H1 (cell line): ENCODE measurements around the gene PTDSS2. TPM values are rescaled to one million over a fixed set of nuclear protein-coding genes. Genes with fewer than 3 reads are reported as not detected.

Experiments
- CTCF ChIA-PET: fragments of 300-600 bp; sonication (Branson Sonifier 250); formaldehyde crosslinking; loops from one replicate; lab custom pipeline; 2021; ENCODE audit not compliant: partially characterized antibody; lab: Charles Lee
- POLR2A ChIA-PET: fragments of 300-600 bp; sonication (Branson Sonifier 250); formaldehyde crosslinking; loops from one replicate; lab custom pipeline; 2021; ENCODE audit warnings: inconsistent platforms; ENCODE audit not compliant: partially characterized antibody; lab: Charles Lee
- DNase-seq, 2 experiments: peaks; one replicate each; pipeline versions ENCODE4 v3.0.0 to v3.0.0-alpha.2; 2010 to 2022; ENCODE audit warnings: low spot score in 2 of 2, low read depth in 1 of 2, mixed read lengths in 1 of 2
- FAIRE-seq: peaks from 2 replicates; lab custom pipeline; 2011; peaks lifted over from hg19 to GRCh38; lab: Jason Lieb, UNC
- H2AFZ ChIP-seq: 2 replicates; pipeline ENCODE4 v1.8.1; 2012; ENCODE audit warnings: low read length, inconsistent platforms
- H2AK5ac ChIP-seq: 2 replicates; pipeline ENCODE4 v1.6.1; 2013; ENCODE audit warnings: low read depth, low read length
- H2BK120ac ChIP-seq: replicated peaks from 2 replicates; pipeline ENCODE3; 2013; ENCODE audit warnings: low read depth, low read length, inconsistent platforms
- H2BK12ac ChIP-seq: 2 replicates; pipeline ENCODE4 v1.6.1; 2013; ENCODE audit warnings: low read depth, low read length
- H2BK15ac ChIP-seq: 2 replicates; pipeline ENCODE4 v1.6.1; 2013; ENCODE audit warnings: low read length
- H2BK20ac ChIP-seq: 2 replicates; pipeline ENCODE4 v1.6.1; 2013; ENCODE audit warnings: low read length
- H2BK5ac ChIP-seq: 2 replicates; pipeline ENCODE4 v1.6.1; 2013; ENCODE audit warnings: low read depth, low read length
- H3K14ac ChIP-seq: 2 replicates; pipeline ENCODE4 v1.6.1; 2013; ENCODE audit warnings: inconsistent platforms; ENCODE audit not compliant: insufficient read length
- H3K18ac ChIP-seq: 2 replicates; pipeline ENCODE4 v1.6.1; 2013; ENCODE audit warnings: low read length; ENCODE audit errors: extremely low read depth
- H3K23ac ChIP-seq: 2 replicates; pipeline ENCODE4 v1.6.1; 2013; ENCODE audit warnings: inconsistent platforms; ENCODE audit not compliant: insufficient read length
- H3K23me2 ChIP-seq: 2 replicates; pipeline ENCODE4 v1.6.1; 2013; ENCODE audit warnings: low read depth, low read length
- H3K27ac ChIP-seq: 2 replicates; pipeline ENCODE4 v1.6.1; 2011; ENCODE audit warnings: low read depth, low read length, inconsistent platforms
- H3K27me3 ChIP-seq, 4 experiments: replicated peaks in 1 of 4; 1 replicate in 1 of 4; 2 replicates in 3 of 4; pipeline versions ENCODE4 v1.6.1 to v1.8.1; 2011 to 2013; ENCODE audit warnings: low read length in 3 of 4, mild to moderate bottlenecking in 3 of 4, inconsistent platforms in 2 of 4, mixed read lengths in 2 of 4, moderate library complexity in 1 of 4; ENCODE audit not compliant: control insufficient read depth in 3 of 4, insufficient read depth in 3 of 4; ENCODE audit errors: extremely low read depth in 1 of 4
- H3K36me3 ChIP-seq, 4 experiments: 2 replicates each; pipeline versions ENCODE4 v1.6.1 to v1.8.1; 2011 to 2013; ENCODE audit warnings: mild to moderate bottlenecking in 4 of 4, low read length in 3 of 4, moderate library complexity in 2 of 4, control low read depth in 1 of 4, inconsistent platforms in 1 of 4; ENCODE audit not compliant: insufficient read depth in 4 of 4, control insufficient read depth in 2 of 4
- H3K4ac ChIP-seq: replicated peaks from 2 replicates; pipeline ENCODE3; 2013; ENCODE audit warnings: low read length, low read depth, mixed read lengths, inconsistent platforms; ENCODE audit not compliant: insufficient read length
- H3K4me1 ChIP-seq, 4 experiments: replicated peaks in 1 of 4; 1 replicate in 1 of 4; 2 replicates in 3 of 4; pipeline versions ENCODE4 v1.6.1 to v1.8.1; 2011 to 2013; ENCODE audit warnings: low read length in 3 of 4, inconsistent platforms in 2 of 4, mixed read lengths in 1 of 4; ENCODE audit not compliant: insufficient read depth in 4 of 4, control insufficient read depth in 3 of 4
- H3K4me2 ChIP-seq, 2 experiments: 2 replicates each; pipeline versions ENCODE4 v1.6.1 to v1.8.1; 2011 to 2013; ENCODE audit warnings: low read depth in 2 of 2, low read length in 2 of 2, control low read depth in 1 of 2, inconsistent platforms in 1 of 2, mild to moderate bottlenecking in 1 of 2; ENCODE audit not compliant: insufficient read depth in 1 of 2
- H3K4me3 ChIP-seq, 4 experiments: fragments of 200-600, 300-600 bp in 1 of 4; sonication (generic), shearing (Covaris generic), sonication (Bioruptor Twin) in 1 of 4; 2 replicates each; pipeline versions ENCODE4 v1.5.1 to v1.8.1; 2011 to 2016; ENCODE audit warnings: low read length in 4 of 4, low read depth in 3 of 4, control low read depth in 2 of 4, inconsistent platforms in 2 of 4, mild to moderate bottlenecking in 2 of 4, mixed read lengths in 1 of 4, moderate library complexity in 1 of 4; ENCODE audit not compliant: insufficient read depth in 2 of 4; ENCODE audit errors: extremely low read depth in 1 of 4
- H3K56ac ChIP-seq: replicated peaks from 2 replicates; pipeline ENCODE3; 2013; ENCODE audit warnings: low read depth, mild to moderate bottlenecking, mixed read lengths, low read length, inconsistent platforms; ENCODE audit not compliant: insufficient read length
- H3K79me1 ChIP-seq: 2 replicates; pipeline ENCODE4 v1.6.1; 2013; ENCODE audit warnings: low read depth, low read length, control low read depth
- H3K79me2 ChIP-seq, 2 experiments: 2 replicates each; pipeline versions ENCODE4 v1.6.1 to v1.8.1; 2012 to 2013; ENCODE audit warnings: low read length in 2 of 2, mild to moderate bottlenecking in 2 of 2, inconsistent platforms in 1 of 2; ENCODE audit not compliant: insufficient read depth in 2 of 2, control insufficient read depth in 1 of 2
- H3K9ac ChIP-seq, 4 experiments: replicated peaks in 1 of 4; 1 replicate in 1 of 4; 2 replicates in 3 of 4; pipeline versions ENCODE4 v1.6.1 to v1.8.1; 2011 to 2013; ENCODE audit warnings: low read depth in 3 of 4, low read length in 3 of 4, control low read depth in 2 of 4, mild to moderate bottlenecking in 2 of 4, moderate library complexity in 2 of 4, inconsistent platforms in 1 of 4; ENCODE audit errors: extremely low read depth in 1 of 4
- H3K9me3 ChIP-seq, 2 experiments: 2 replicates each; pipeline versions ENCODE4 v1.6.1 to v1.8.1; 2012 to 2013; ENCODE audit warnings: mild to moderate bottlenecking in 2 of 2, moderate library complexity in 2 of 2, control low read depth in 1 of 2, inconsistent platforms in 1 of 2, low read depth in 1 of 2, low read length in 1 of 2, mixed read lengths in 1 of 2; ENCODE audit not compliant: insufficient read depth in 2 of 2
- H4K20me1 ChIP-seq, 2 experiments: replicated peaks in 1 of 2; 2 replicates each; pipeline versions ENCODE3 to v1.8.1; 2011 to 2013; ENCODE audit warnings: inconsistent platforms in 2 of 2, low read length in 2 of 2, mild to moderate bottlenecking in 1 of 2; ENCODE audit not compliant: insufficient read depth in 2 of 2, control insufficient read depth in 1 of 2
- H4K5ac ChIP-seq: 2 replicates; pipeline ENCODE4 v1.6.1; 2013; ENCODE audit warnings: low read length, low read depth, mixed read lengths, inconsistent platforms; ENCODE audit not compliant: insufficient read length
- H4K8ac ChIP-seq: 2 replicates; pipeline ENCODE4 v1.8.0; 2013; ENCODE audit warnings: mild to moderate bottlenecking, moderate library complexity, low read length, inconsistent platforms; ENCODE audit not compliant: insufficient read depth; ENCODE audit errors: extremely low read depth
- H4K91ac ChIP-seq: replicated peaks from 2 replicates; pipeline ENCODE3; 2013; ENCODE audit warnings: low read length, mixed read lengths, inconsistent platforms; ENCODE audit not compliant: insufficient read length
- ATF2 ChIP-seq: IDR thresholded peaks from 2 replicates; pipeline ENCODE4 v1.6.1; 2012; ENCODE audit warnings: low read length, inconsistent platforms
- CEBPB ChIP-seq: IDR thresholded peaks from 2 replicates; pipeline ENCODE4 v1.6.1; 2012; ENCODE audit warnings: low read depth, low read length
- FOSL1 ChIP-seq: IDR thresholded peaks from 2 replicates; pipeline ENCODE4 v1.6.1; 2011; ENCODE audit warnings: mild to moderate bottlenecking, low read depth, low read length, moderate library complexity; ENCODE audit not compliant: insufficient read depth
- HDAC6 ChIP-seq: IDR thresholded peaks from one replicate; pipeline ENCODE4 v1.7.1; 2012; ENCODE audit warnings: low read depth, mild to moderate bottlenecking, inconsistent platforms, low read length, moderate library complexity
- KDM4A ChIP-seq: IDR thresholded peaks from one replicate; pipeline ENCODE4 v1.7.1; 2012; ENCODE audit warnings: low read depth, mild to moderate bottlenecking, moderate library complexity, low read length, inconsistent platforms; ENCODE audit not compliant: severe bottlenecking
- POLR2A ChIP-seq, 2 experiments: IDR thresholded peaks; 1 replicate in 1 of 2; 2 replicates in 1 of 2; pipeline ENCODE4 v1.6.1; 2011; ENCODE audit warnings: low read depth in 2 of 2, low read length in 2 of 2, mild to moderate bottlenecking in 2 of 2; ENCODE audit errors: control extremely low read depth in 1 of 2
- POU5F1 ChIP-seq: IDR thresholded peaks from 2 replicates; pipeline ENCODE4 v1.6.1; 2011; ENCODE audit warnings: low read depth, mild to moderate bottlenecking, low read length, moderate library complexity
- RAD21 ChIP-seq, 2 experiments: IDR thresholded peaks in 1 of 2; conservative IDR thresholded peaks in 1 of 2; 2 replicates each; pipeline ENCODE4 v1.6.1; 2011; ENCODE audit warnings: low read depth in 2 of 2, low read length in 2 of 2, improper control_type of control experiment in 1 of 2, inconsistent platforms in 1 of 2, mild to moderate bottlenecking in 1 of 2, moderate library complexity in 1 of 2
- RXRA ChIP-seq: IDR thresholded peaks from 2 replicates; pipeline ENCODE4 v1.6.1; 2011; ENCODE audit warnings: low read depth, mild to moderate bottlenecking, low read length, moderate library complexity; ENCODE audit not compliant: insufficient read depth
- TAF1 ChIP-seq: IDR thresholded peaks from 2 replicates; pipeline ENCODE4 v1.6.1; 2011; ENCODE audit warnings: mild to moderate bottlenecking, low read depth, low read length
- WGBS, 2 experiments: shearing (Covaris generic) in 1 of 2; methylation state at CpG; one replicate each; pipeline versions ENCODE4 v1.1.6 to v1.1.7; 2013 to 2015; ENCODE audit warnings: low lambda C conversion rate in 2 of 2, mixed read lengths in 2 of 2, inconsistent platforms in 1 of 2, low coverage in 1 of 2, missing lambda C conversion rate in 1 of 2; ENCODE audit not compliant: insufficient replicate concordance in 2 of 2, insufficient coverage in 1 of 2, insufficient read length in 1 of 2; ENCODE audit errors: extremely low coverage in 1 of 2, missing lambda C conversion rate in 1 of 2; 5-methylcytosine and 5-hydroxymethylcytosine counted together
- polyA plus RNA-seq, 7 experiments: library from polyadenylated mRNA; depleted of rRNA in 3 of 7; stranded (reverse) in 5 of 7; unstranded in 2 of 7; fragments of >200 nt in 5 of 7; fragments of 200-250 nt in 2 of 7; gene quantifications; 1 replicate in 5 of 7; 2 replicates in 1 of 7; 4 replicates in 1 of 7; pipeline versions ENCODE4 v1.2.1 to v1.2.3, GENCODE V29; 2011 to 2013; ENCODE audit warnings: missing spikeins in 2 of 7, mixed read lengths in 2 of 7
- total RNA-seq: library from RNA; stranded (reverse); fragmentation: NEBNext Ultra II Directional; extraction: Animal tissue kit (Norgen Biotek cat#: 25700); gene quantifications from 2 replicates; pipeline ENCODE4 v1.2.1, GENCODE V29; 2021

Gene PTDSS2
- total and polyA plus RNA-seq, 2 of the 8 experiments (the other 6 are each of a cell fraction or from before 2014, with no cell fraction given), result 48.7 to 68.2 TPM

GRCh38 chr11:538431-539051 is 88.5 kb downstream of the PTDSS2 start:
- Histone ChIP-seq H3K14ac (no peak overlapping the region), H3K9ac (no peak overlapping the region)
- no peak for TF ChIP-seq RAD21 (IDR thresholded peaks at IDR 0.05 in 1 of 2, conservative IDR thresholded peaks at IDR 0.05 in 1 of 2; ENCODE audit: low read depth in 2 of 2, low read length in 2 of 2)
- no peak for TF ChIP-seq POU5F1
- no peak for TF ChIP-seq RXRA
- TF ChIP-seq POLR2A (IDR thresholded peaks at IDR 0.05; ENCODE audit: control extremely low read depth in 1 of 2, low read depth in 2 of 2, low read length in 2 of 2), result no peak
- TF ChIP-seq CEBPB, result no peak
- TF ChIP-seq TAF1, result no peak
- TF ChIP-seq FOSL1, result no peak
- TF ChIP-seq HDAC6, result no peak
- no peak for TF ChIP-seq KDM4A
- TF ChIP-seq ATF2, result no peak

More at GRCh38 chr11:538431-539051, 88.5 kb downstream of the PTDSS2 start:
- Histone ChIP-seq H4K5ac (no peak overlapping the region), H3K4me1 (peaks cover 0 to 19% (median 10%) of the 10 kb centered on the region in 4 experiments; a peak in 5 of 7 replicates), H2AFZ (no peak overlapping the region), H4K8ac (peak overlapping the region; percentile 14; the same call in 1 of the 2 replicates), H3K36me3 (peaks cover 0 to under 1% (median 0%) of the 10 kb centered on the region in 4 experiments; a peak in 1 of 8 replicates), H3K4me2 (no peak overlapping the region; a peak in 1 of 4 replicates), H2BK5ac (0 out of 2 replicates have a peak overlapping the region, but pooled peaks have one; percentile 66), H3K27ac (no peak overlapping the region; the same call in 1 of the 2 replicates), H2AK5ac (no peak overlapping the region), H3K79me2 (no peaks in the 10 kb centered on the region), H3K27me3 (peaks cover 0 to 16% (median 6%) of the 10 kb centered on the region in 4 experiments; a peak in 5 of 7 replicates), H2BK120ac (no peak overlapping the region), H3K4me3 (no peak overlapping the region), H2BK12ac (no peak overlapping the region), H2BK20ac (no peak overlapping the region), H4K91ac (no peak overlapping the region), H3K56ac (no peak overlapping the region), H3K23ac (no peak overlapping the region), H4K20me1 (peaks cover 4 to 7% of the 10 kb centered on the region in 2 experiments), H3K9me3 (no peaks in the 10 kb centered on the region), H3K23me2 (peaks cover 21% of the 10 kb centered on the region; the same call in 1 of the 2 replicates), H3K18ac (no peak overlapping the region), H3K4ac (no peak overlapping the region), H3K79me1 (no peaks in the 10 kb centered on the region), H2BK15ac (no peak overlapping the region)
- ChIA-PET CTCF (interaction anchor here (0.6 to 1.6 kb wide), 4 partner anchors 10 to 397 kb away, joined by 3 to 4 read pairs (median 4); no protein-coding TSS in a partner anchor), POLR2A (interaction anchor here (0.6 to 1.1 kb wide), 3 partner anchors 20 to 27 kb away, joined by 3 read pairs; partner anchors contain the start of gene LMNTD2)
- no peak for FAIRE-seq
- 94% methylated on average over 20 of the region's 20 CpGs; no CpG with 5 or more reads in 1 of the 2 experiments for WGBS, 2 experiments
- DNase-seq, result peak in 1 of 2 experiments; percentile 39
